Measurements from ENCODE around the gene SHISAL2B. TPM values are rescaled to one million over a fixed set of nuclear protein-coding genes. Genes with fewer than 3 reads are reported as not detected.

SHISAL2B gene
- not detected for total RNA-seq (2013)
- polyA plus RNA-seq (not detected), polyA minus RNA-seq (not detected in 2 replicates), total RNA-seq (0 to 0.45 (median 0.08) reads per million in 11 experiments)

GRCh38 chr5:64690417-64691151 is at the start of gene SHISAL2B:
Gene SHISAL2B (plus strand): TSS chr5:64690503. CDS start chr5:64690624, 121 bp downstream.
- TF ChIP-seq, protein P1, sequence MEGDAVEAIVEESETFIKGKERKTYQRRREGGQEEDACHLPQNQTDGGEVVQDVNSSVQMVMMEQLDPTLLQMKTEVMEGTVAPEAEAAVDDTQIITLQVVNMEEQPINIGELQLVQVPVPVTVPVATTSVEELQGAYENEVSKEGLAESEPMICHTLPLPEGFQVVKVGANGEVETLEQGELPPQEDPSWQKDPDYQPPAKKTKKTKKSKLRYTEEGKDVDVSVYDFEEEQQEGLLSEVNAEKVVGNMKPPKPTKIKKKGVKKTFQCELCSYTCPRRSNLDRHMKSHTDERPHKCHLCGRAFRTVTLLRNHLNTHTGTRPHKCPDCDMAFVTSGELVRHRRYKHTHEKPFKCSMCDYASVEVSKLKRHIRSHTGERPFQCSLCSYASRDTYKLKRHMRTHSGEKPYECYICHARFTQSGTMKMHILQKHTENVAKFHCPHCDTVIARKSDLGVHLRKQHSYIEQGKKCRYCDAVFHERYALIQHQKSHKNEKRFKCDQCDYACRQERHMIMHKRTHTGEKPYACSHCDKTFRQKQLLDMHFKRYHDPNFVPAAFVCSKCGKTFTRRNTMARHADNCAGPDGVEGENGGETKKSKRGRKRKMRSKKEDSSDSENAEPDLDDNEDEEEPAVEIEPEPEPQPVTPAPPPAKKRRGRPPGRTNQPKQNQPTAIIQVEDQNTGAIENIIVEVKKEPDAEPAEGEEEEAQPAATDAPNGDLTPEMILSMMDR (IDR thresholded peaks at IDR 0.05): no peak
- Mint-ChIP-seq H3K27ac (no peak within 1 kb of the TSS), H3K36me3 (no peaks in the 10 kb centered on the region), H3K4me1 (peaks cover 6% of the 10 kb centered on the region), H3K27me3 (ENCODE audit: low read depth in 3 of 3) (peaks cover 35 to 55% (median 41%) of the 10 kb centered on the region in 3 donors), H3K4me3 (peak within 1 kb of the TSS in 1 of 2 donors; percentile 92), H3K9me3 (peaks cover under 1 to 14% (median 6%) of the 10 kb centered on the region in 7 donors)
- Histone ChIP-seq H3K9ac (ENCODE audit: insufficient read depth, low read length, poor library complexity, severe bottlenecking) (no peak within 1 kb of the TSS), H3K4me3 (replicated peaks in 1 of 3; ENCODE audit: low read depth in 2 of 3, low read length in 3 of 3) (no peak within 1 kb of the TSS), H3K27ac (ENCODE audit: low read depth in 1 of 2, low read length in 2 of 2) (no peak within 1 kb of the TSS), H3K36me3 (replicated peaks in 1 of 2; ENCODE audit: control insufficient read depth in 1 of 2, insufficient read depth in 2 of 2, low read length in 2 of 2) (no peaks in the 10 kb centered on the region), H3K27me3 (ENCODE audit: control insufficient read depth in 2 of 2, insufficient read depth in 2 of 2, low read length in 2 of 2) (peaks cover 42 to 48% of the 10 kb centered on the region in 2 donors), H3K4me2 (replicated peaks; ENCODE audit: extremely low read depth, low read length, poor library complexity, severe bottlenecking) (peak within 1 kb of the TSS; percentile 18), H2AFZ (ENCODE audit: insufficient read depth, low read depth, low read length, poor library complexity, severe bottlenecking) (no peak within 1 kb of the TSS), H3K9me3 (replicated peaks in 1 of 2; ENCODE audit: control insufficient read depth in 1 of 2, insufficient read depth in 1 of 2, low read length in 2 of 2) (peaks cover 0 to 19% of the 10 kb centered on the region in 2 donors), H3K79me2 (ENCODE audit: insufficient read depth, low read length) (no peaks in the 10 kb centered on the region), H3K4me1 (ENCODE audit: control insufficient read depth in 1 of 2, insufficient read depth in 2 of 2, low read length in 2 of 2) (no peaks in the 10 kb centered on the region), H4K20me1 (ENCODE audit: insufficient read depth, low read length) (no peaks in the 10 kb centered on the region)
- intact Hi-C loops (cut with micrococcal nuclease): no loop called here
- WGBS (ENCODE audit: insufficient coverage): 1% methylated on average over 68 of the region's 71 CpGs
- DNase-seq: no peak

DNA sequence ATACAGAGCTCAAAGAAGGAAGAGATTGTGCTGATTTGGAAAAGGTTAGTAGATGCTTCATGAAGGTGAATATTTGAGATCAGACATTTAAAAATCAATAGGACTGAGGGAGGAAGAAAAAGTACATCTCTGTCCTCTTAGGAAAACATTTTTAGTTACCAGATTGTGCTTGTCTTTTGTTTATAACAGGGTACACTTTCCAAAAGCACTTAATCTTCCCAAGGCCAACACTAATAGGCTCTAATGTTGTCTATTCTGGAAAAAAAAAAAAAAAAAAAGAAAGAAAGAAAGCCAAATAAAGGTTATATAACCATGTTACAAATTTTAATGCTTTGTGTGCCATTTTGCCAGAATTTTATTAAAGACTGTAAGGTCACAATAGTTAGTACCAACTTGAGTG is 45.5 kb upstream of the SHISAL2B start:
- H2AFZ ChIP-seq (ENCODE audit: insufficient read depth, low read depth, low read length, poor library complexity, severe bottlenecking): no peak overlapping the region
- no peak for DNase-seq
- H3K36me3 ChIP-seq (replicated peaks in 1 of 2; ENCODE audit: control insufficient read depth in 1 of 2, insufficient read depth in 2 of 2, low read length in 2 of 2): no peaks in the 10 kb centered on the region
- no peaks in the 10 kb centered on the region for H3K4me1 Mint-ChIP-seq
- intact Hi-C loops (cut with micrococcal nuclease): no loop called here
- no peaks in the 10 kb centered on the region for H3K4me1 ChIP-seq (ENCODE audit: control insufficient read depth in 1 of 2, insufficient read depth in 2 of 2, low read length in 2 of 2)
- no peaks in the 10 kb centered on the region for H3K27me3 ChIP-seq (ENCODE audit: control insufficient read depth in 2 of 2, insufficient read depth in 2 of 2, low read length in 2 of 2)
- H3K27ac ChIP-seq (ENCODE audit: low read depth in 1 of 2, low read length in 2 of 2): no peak overlapping the region
- H3K79me2 ChIP-seq (ENCODE audit: insufficient read depth, low read length): no peaks in the 10 kb centered on the region
- H3K4me3 Mint-ChIP-seq: no peak overlapping the region
- peaks cover 0 to 4% (median 0%) of the 10 kb centered on the region in 7 donors for H3K9me3 Mint-ChIP-seq
- H3K4me3 ChIP-seq (replicated peaks in 1 of 3; ENCODE audit: low read depth in 2 of 3, low read length in 3 of 3): no peak overlapping the region
- H3K36me3 Mint-ChIP-seq: no peaks in the 10 kb centered on the region
- H3K4me2 ChIP-seq (replicated peaks; ENCODE audit: extremely low read depth, low read length, poor library complexity, severe bottlenecking): no peak overlapping the region
- H3K9me3 ChIP-seq (replicated peaks in 1 of 2; ENCODE audit: control insufficient read depth in 1 of 2, insufficient read depth in 1 of 2, low read length in 2 of 2): no peaks in the 10 kb centered on the region
- TF ChIP-seq, protein P1 (IDR thresholded peaks at IDR 0.05): no peak
- peaks cover 0 to 5% (median 2%) of the 10 kb centered on the region in 3 donors for H3K27me3 Mint-ChIP-seq (ENCODE audit: low read depth in 3 of 3)
- no peak overlapping the region for H3K27ac Mint-ChIP-seq
- no peaks in the 10 kb centered on the region for H4K20me1 ChIP-seq (ENCODE audit: insufficient read depth, low read length)
- H3K9ac ChIP-seq (ENCODE audit: insufficient read depth, low read length, poor library complexity, severe bottlenecking): no peak overlapping the region
